HEK293 (cell line): ENCODE results near the gene PAMR1.

ENCODE experiments used
- CTCF ChIA-PET: fragments of 350-600 bp; formaldehyde crosslinking; extraction: SDS; loops from one replicate; lab custom pipeline; 2021; ENCODE audit warnings: antibody characterized with exemption; lab: Yijun Ruan, JAX
- POLR2A ChIA-PET: fragments of 300-600 bp; formaldehyde crosslinking; extraction: SDS; loops from one replicate; lab custom pipeline; 2020; ENCODE audit warnings: antibody characterized with exemption, inconsistent platforms; lab: Yijun Ruan, JAX
- H3K27ac ChIP-seq: fragments of 200-500 bp; sonication (Bioruptor generic); 2 replicates; pipeline ENCODE4 v1.5.1; 2014; ENCODE audit warnings: low read depth, low read length, control low read depth, inconsistent platforms; ENCODE audit errors: extremely low read depth
- H3K36me3 ChIP-seq, 2 experiments: fragments of 200-500 bp in 1 of 2; sonication (Bioruptor generic) in 1 of 2; 1 replicate in 1 of 2; 2 replicates in 1 of 2; pipeline ENCODE4 v1.5.1; 2014 to 2017; ENCODE audit warnings: inconsistent platforms in 2 of 2, low read length in 2 of 2; ENCODE audit not compliant: control insufficient read depth in 2 of 2, insufficient read depth in 1 of 2
- H3K4me1 ChIP-seq: fragments of 200-500 bp; sonication (Bioruptor generic); 2 replicates; pipeline ENCODE4 v1.5.1; 2014; ENCODE audit warnings: mild to moderate bottlenecking, low read length, inconsistent platforms; ENCODE audit not compliant: control insufficient read depth, insufficient read depth
- H3K4me3 ChIP-seq: 2 replicates; pipeline ENCODE4 v1.5.1; 2011; ENCODE audit warnings: low read depth, mild to moderate bottlenecking, control low read depth, low read length, moderate library complexity
- H3K9me3 ChIP-seq: fragments of 200-500 bp; sonication (Bioruptor generic); 2 replicates; pipeline ENCODE4 v1.5.1; 2014; ENCODE audit warnings: low read depth, low read length, inconsistent platforms; ENCODE audit not compliant: control insufficient read depth, insufficient read depth
- ATF2 ChIP-seq: fragments of 450-650 bp; formaldehyde crosslinking; IDR thresholded peaks from 2 replicates; pipeline ENCODE4 v1.5.1; 2016; ENCODE audit warnings: missing biosample characterization, missing genetic modification characterization, low read depth
- INSM2 ChIP-seq: fragments of 450-650 bp; formaldehyde crosslinking; IDR thresholded peaks from 2 replicates; pipeline ENCODE4 v1.5.1; 2016; ENCODE audit warnings: missing biosample characterization, missing genetic modification characterization
- PBX3 ChIP-seq: sonication (generic); formaldehyde crosslinking; IDR thresholded peaks from 2 replicates; pipeline ENCODE4 v1.8.1; 2022; ENCODE audit warnings: mild to moderate bottlenecking, moderate library complexity, missing genetic modification reagents
- PRDM4 ChIP-seq: fragments of 450-650 bp; formaldehyde crosslinking; IDR thresholded peaks from 2 replicates; pipeline ENCODE4 v1.5.1; 2017; ENCODE audit warnings: missing biosample characterization, missing genetic modification characterization
- SCRT1 ChIP-seq: fragments of 450-650 bp; formaldehyde crosslinking; IDR thresholded peaks from 2 replicates; pipeline ENCODE4 v1.5.1; 2016; ENCODE audit warnings: missing biosample characterization, missing genetic modification characterization, borderline replicate concordance
- TRIM28 ChIP-seq: IDR thresholded peaks from 2 replicates; pipeline ENCODE4 v1.6.1; 2011; ENCODE audit warnings: low read length, control low read depth, borderline replicate concordance
- ZIC2 ChIP-seq: fragments of 450-650 bp; formaldehyde crosslinking; IDR thresholded peaks from 2 replicates; pipeline ENCODE4 v1.5.1; 2016; ENCODE audit warnings: missing biosample characterization, missing genetic modification characterization
- ZNF146 ChIP-seq: fragments of 450-650 bp; formaldehyde crosslinking; IDR thresholded peaks from 2 replicates; pipeline ENCODE4 v1.5.1; 2016; ENCODE audit warnings: missing biosample characterization, missing genetic modification characterization
- ZNF169 ChIP-seq: fragments of 450-650 bp; formaldehyde crosslinking; IDR thresholded peaks from 2 replicates; pipeline ENCODE4 v1.5.1; 2016; ENCODE audit warnings: missing biosample characterization, missing genetic modification characterization
- ZNF175 ChIP-seq: fragments of 450-650 bp; formaldehyde crosslinking; IDR thresholded peaks from 2 replicates; pipeline ENCODE4 v1.5.1; 2016; ENCODE audit warnings: missing biosample characterization, missing genetic modification characterization
- ZNF214 ChIP-seq: fragments of 450-650 bp; formaldehyde crosslinking; IDR thresholded peaks from 2 replicates; pipeline ENCODE4 v1.5.1; 2017; ENCODE audit warnings: missing biosample characterization, mild to moderate bottlenecking, missing genetic modification characterization, borderline replicate concordance
- ZNF394 ChIP-seq: fragments of 450-650 bp; formaldehyde crosslinking; IDR thresholded peaks from 2 replicates; pipeline ENCODE4 v1.5.1; 2016; ENCODE audit warnings: missing biosample characterization, missing genetic modification characterization, mild to moderate bottlenecking, moderate library complexity, borderline replicate concordance
- ZNF501 ChIP-seq: fragments of 450-650 bp; formaldehyde crosslinking; IDR thresholded peaks from 2 replicates; pipeline ENCODE4 v1.5.1; 2016; ENCODE audit warnings: missing biosample characterization, missing genetic modification characterization
- ZNF518A ChIP-seq: fragments of 450-650 bp; formaldehyde crosslinking; conservative IDR thresholded peaks from 2 replicates; pipeline ENCODE4 v1.5.1; 2016; ENCODE audit warnings: low read depth, missing biosample characterization, missing genetic modification characterization
- ZNF600 ChIP-seq: fragments of 450-650 bp; formaldehyde crosslinking; IDR thresholded peaks from 2 replicates; pipeline ENCODE4 v1.5.1; 2016; ENCODE audit warnings: missing biosample characterization, missing genetic modification characterization
- ZNF629 ChIP-seq: fragments of 450-650 bp; formaldehyde crosslinking; IDR thresholded peaks from 2 replicates; pipeline ENCODE4 v1.5.1; 2017; ENCODE audit warnings: missing biosample characterization, missing genetic modification characterization
- ZNF670 ChIP-seq: fragments of 450-650 bp; formaldehyde crosslinking; IDR thresholded peaks from 2 replicates; pipeline ENCODE4 v1.5.1; 2016; ENCODE audit warnings: missing biosample characterization, missing genetic modification characterization, low read depth
- ZNF830 ChIP-seq: fragments of 450-650 bp; IDR thresholded peaks from 2 replicates; pipeline ENCODE4 v1.5.0; 2018; ENCODE audit warnings: missing biosample characterization, missing genetic modification characterization, low read depth, mild to moderate bottlenecking, moderate library complexity
- ZSCAN18 ChIP-seq: fragments of 450-650 bp; formaldehyde crosslinking; IDR thresholded peaks from 2 replicates; pipeline ENCODE4 v1.5.1; 2016; ENCODE audit warnings: missing biosample characterization, missing genetic modification characterization

Gene PAMR1

GRCh38 chr11:35554491-35555437 lies 29.3 kb upstream of the PAMR1 start (continued):
- no peak for TF ChIP-seq ZNF518A (tag by site-specific recombination)
- no peak for TF ChIP-seq PBX3 (CRISPR knock-in tag)
- no peak for TF ChIP-seq ZNF501 (tag by site-specific recombination)
- TF ChIP-seq PRDM4 (tag by site-specific recombination) = no peak
- TF ChIP-seq SCRT1 = no peak
- no peak for TF ChIP-seq ZNF175 (tag by site-specific recombination)
- TF ChIP-seq ZNF169 (tag by site-specific recombination) = no peak
- TF ChIP-seq ZNF600 (tag by site-specific recombination) = no peak
- no peak for TF ChIP-seq ZSCAN18

GRCh38 chr11:35553831-35554230 lies 28.4 kb upstream of the PAMR1 start:
- TF ChIP-seq ZNF629 (tag by site-specific recombination) = peak; percentile 59; the same call in 1 of the 2 replicates
- no peak for TF ChIP-seq ZNF670 (tag by site-specific recombination)
- peak; percentile 56 for TF ChIP-seq TRIM28
- peak; percentile 44 for TF ChIP-seq ZIC2 (tag by site-specific recombination)
- TF ChIP-seq INSM2 (tag by site-specific recombination) = no peak
- no peak for TF ChIP-seq ATF2 (tag by site-specific recombination)
- TF ChIP-seq ZNF501 (tag by site-specific recombination) = no peak
- no peak for TF ChIP-seq ZNF214 (tag by site-specific recombination)
- no peak for TF ChIP-seq ZNF146 (tag by site-specific recombination)
- no peak for TF ChIP-seq ZNF830 (tag by site-specific recombination)
- no peak for TF ChIP-seq ZNF175 (tag by site-specific recombination)
- TF ChIP-seq ZNF394 (tag by site-specific recombination) = no peak
- H3K4me1 ChIP-seq = 0 out of 2 replicates have a peak, but pooled peaks cover 2% of the 10 kb centered on the region
- ChIA-PET CTCF (no interaction called here), POLR2A (no interaction called here)
- H3K4me3 ChIP-seq = no peak overlapping the region
- no peak overlapping the region for H3K27ac ChIP-seq
- H3K9me3 ChIP-seq = no peaks in the 10 kb centered on the region
- no peaks in the 10 kb centered on the region for H3K36me3 ChIP-seq
